GM12865 (cell line): ENCODE measurements around the gene PSMG3.

Experiments
- DNase-seq: peaks from one replicate; pipeline ENCODE4 v3.0.0; 2010; ENCODE audit warnings: low read depth
- H3K4me3 ChIP-seq: 2 replicates; pipeline ENCODE4 v1.5.1; 2011; ENCODE audit warnings: mild to moderate bottlenecking, low read depth, low read length, control low read depth
- TF ChIP-seq, protein P1 (sequence below): IDR thresholded peaks from 2 replicates; pipeline ENCODE4 v1.5.1; 2011; ENCODE audit warnings: low read length, control low read depth, low read depth, inconsistent platforms; ENCODE audit not compliant: insufficient read depth; ENCODE audit errors: missing control alignments

Gene PSMG3

DNA sequence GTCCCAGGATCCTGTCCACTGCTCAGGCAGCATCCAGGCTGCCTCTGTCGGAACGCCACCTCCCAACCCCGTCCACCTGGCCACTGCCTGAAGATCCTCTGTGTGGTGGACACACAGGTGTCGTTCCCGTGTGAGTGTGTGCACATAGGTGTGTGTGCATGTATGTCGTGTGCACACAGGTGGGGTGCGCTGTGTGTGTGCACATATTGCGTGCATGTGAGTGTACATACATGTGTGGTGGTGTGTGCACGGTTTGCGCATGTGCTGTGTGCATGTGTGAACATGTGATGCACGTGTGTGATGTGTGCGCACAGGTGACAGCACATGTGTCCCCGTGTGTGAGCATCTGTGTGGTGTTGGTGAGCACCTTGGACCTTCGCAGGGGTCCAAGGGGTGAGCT lies 20.9 kb downstream of the PSMG3 start:
- no peak for DNase-seq
- TF ChIP-seq, protein P1, sequence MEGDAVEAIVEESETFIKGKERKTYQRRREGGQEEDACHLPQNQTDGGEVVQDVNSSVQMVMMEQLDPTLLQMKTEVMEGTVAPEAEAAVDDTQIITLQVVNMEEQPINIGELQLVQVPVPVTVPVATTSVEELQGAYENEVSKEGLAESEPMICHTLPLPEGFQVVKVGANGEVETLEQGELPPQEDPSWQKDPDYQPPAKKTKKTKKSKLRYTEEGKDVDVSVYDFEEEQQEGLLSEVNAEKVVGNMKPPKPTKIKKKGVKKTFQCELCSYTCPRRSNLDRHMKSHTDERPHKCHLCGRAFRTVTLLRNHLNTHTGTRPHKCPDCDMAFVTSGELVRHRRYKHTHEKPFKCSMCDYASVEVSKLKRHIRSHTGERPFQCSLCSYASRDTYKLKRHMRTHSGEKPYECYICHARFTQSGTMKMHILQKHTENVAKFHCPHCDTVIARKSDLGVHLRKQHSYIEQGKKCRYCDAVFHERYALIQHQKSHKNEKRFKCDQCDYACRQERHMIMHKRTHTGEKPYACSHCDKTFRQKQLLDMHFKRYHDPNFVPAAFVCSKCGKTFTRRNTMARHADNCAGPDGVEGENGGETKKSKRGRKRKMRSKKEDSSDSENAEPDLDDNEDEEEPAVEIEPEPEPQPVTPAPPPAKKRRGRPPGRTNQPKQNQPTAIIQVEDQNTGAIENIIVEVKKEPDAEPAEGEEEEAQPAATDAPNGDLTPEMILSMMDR = no peak
- H3K4me3 ChIP-seq = no peak overlapping the region

DNA sequence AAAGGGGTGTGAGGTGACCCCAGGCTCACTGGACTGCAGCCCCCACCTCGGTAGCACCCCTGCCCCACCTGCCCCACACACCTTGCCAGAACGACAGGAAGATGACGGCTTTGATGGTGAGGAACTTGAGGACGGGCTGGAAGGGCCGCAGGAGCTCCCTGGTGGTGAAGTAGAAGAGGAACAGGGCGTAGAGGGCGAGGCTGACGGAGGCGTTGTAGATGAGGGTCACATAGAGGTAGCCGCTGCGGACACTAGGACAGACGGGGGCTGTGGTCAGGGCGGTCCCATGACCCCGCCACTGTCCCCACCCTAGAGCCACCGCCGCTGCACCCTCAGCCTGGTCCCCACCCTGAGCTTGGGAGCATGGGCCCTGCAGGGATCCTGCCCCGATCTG lies 21.4 kb downstream of the PSMG3 start:
- H3K4me3 ChIP-seq = no peak overlapping the region
- DNase-seq = peak; percentile 30
- TF ChIP-seq, protein P1 = no peak

DNA sequence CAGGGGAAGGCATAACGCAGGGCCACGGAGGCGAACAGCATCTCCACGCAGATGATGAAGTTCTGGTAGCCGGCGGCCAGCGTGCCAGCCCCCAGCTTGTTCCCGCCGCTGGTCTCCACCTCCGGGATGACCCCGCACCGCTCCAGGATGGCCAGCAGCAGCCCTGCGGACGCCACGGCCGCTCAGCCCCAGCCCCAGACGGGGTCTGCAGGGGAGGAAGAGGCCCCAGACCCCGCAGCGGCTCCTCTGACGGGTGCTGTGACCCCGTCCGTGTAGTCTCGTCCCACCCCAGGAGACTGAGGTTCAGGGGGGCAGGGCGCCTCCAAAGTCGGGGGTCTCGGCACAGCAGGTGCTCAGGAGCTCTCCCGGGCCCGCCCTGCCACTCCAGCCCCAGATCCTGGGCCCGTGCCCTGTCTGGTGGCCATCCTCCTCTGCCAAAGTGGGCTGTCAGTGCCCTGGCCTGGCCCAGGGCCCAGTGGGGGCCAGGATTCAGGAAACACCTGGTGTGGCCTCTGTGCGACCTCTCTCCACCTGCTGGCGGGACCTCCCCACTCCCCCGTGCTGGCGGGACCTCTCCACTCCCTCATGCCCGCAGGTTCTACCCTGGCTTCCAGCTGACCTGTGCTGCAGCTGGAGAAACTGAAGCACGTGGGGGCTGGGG lies 21.9 kb downstream of the PSMG3 start:
- no peak for DNase-seq
- H3K4me3 ChIP-seq = no peak overlapping the region
- TF ChIP-seq, protein P1 = no peak

DNA sequence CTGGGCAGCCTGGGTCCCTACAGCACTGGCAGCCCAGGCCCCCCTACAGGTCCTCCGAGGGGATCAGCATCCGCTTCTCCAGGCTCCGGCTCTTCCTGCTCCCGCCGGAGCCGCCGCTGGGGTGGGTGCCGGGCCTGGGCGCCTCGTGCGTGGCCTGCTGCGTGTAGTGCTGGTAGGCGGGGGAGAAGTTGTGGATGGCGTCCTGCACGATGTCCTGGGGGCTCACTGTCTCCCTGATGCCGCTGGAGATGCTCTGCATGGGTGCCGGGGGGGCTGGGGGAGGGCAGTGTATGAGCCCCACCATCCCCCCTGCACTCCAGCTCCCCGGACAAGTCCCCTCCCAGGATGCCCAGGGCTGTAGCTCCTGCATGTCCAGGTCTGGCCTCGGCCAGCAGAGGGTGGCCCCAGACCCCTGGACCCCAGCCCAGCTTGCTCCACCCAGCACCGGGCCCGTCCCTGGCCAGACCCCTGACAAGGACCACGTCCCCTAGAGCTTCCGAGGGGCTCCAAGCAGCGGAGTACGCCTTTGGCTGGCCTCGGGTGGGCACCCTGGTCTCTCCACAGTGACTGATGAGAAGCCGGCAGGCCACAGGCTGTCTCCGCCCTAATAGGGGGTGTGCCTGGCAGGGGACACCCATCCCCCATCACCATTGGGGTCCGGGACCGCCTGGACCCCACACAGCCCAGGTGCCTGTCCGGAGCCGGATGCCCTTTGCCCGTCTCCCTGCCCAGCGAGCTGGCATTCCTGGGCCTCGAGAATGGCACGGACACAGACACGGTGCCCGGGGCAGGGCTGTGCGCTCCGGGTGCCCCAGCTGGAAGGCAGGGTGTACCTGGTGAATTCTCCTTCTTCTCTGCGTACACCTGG lies 22.7 kb downstream of the PSMG3 start:
- TF ChIP-seq, protein P1 = no peak
- DNase-seq = no peak
- H3K4me3 ChIP-seq = no peak overlapping the region

DNA sequence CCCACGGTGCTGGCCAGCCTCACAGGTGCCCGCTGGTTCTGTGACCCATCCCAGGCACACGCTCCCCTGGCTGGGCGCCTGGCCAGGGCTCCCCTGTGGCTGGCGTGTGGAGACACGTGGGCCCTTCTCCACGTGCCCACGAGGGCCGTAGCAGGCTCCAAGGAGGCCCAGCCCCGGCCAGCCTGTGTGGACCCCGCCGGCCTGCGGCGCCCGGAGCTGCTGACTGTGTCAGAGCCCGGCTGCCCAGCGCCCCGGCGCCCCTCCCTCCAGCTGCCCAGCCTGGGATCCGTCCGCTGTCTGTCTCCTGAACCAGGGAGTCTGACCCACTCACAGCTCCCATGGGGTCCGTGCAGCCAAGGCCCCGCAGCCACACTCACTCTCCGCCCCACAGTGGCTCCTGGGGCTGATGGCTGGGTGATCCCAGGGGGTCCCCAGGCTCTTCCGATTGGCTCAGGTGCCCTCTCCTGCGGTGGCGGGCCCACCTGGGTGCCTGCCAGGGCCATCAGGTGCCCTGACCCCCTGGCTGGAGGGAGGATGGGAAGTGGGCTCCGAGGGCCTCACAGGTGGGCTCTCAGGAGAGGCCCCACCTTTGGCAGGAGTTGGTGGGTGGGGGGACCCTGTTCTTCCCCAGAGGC lies 23.4 kb downstream of the PSMG3 start:
- TF ChIP-seq, protein P1 = no peak
- no peak for DNase-seq
- H3K4me3 ChIP-seq = no peak overlapping the region

DNA sequence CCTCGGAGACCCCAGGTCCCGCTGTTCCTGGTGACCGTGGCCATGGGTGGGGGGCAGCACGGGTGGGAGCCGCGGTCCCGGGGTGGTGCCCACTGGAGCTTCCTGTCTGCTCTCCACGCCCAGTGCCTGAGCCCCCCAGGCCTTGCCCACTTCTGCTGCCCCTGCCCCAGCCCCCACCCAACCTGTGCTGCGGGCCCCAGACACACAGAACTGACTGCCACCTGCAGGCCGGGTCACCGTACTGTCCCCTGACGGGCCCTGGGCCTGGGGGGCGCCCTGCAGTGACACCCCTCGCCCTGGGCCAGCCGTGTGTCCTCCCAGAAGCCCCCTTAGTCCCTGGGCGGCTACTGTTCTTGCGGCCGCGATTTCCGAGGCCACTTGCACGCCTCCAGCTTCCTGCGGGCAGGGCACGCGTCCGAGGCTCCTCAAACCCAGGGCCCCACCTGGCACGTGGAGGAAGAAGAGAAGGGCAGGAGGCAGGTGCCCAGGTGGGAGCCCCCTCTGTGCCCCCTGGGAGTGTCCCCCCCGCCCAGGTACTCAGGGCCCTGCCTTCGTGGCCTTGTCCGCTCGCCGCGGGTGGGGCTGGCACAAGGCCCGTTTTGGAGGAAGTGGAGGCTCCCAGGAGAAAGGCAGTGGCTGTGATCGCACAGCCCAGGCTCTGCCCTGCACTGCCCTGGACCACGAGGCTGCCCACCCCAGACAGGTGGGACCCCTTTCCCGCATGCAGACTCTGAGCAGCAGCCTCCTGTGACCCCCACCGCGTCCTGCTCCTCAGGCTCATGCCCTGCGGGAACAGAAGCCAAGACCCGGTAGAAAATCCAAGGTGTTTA lies 24.2 kb downstream of the PSMG3 start:
- TF ChIP-seq, protein P1 = no peak
- DNase-seq = no peak
- no peak overlapping the region for H3K4me3 ChIP-seq
